CD14-positive monocyte (primary cell): Measurements from ENCODE around the gene SCAMP4. TPM values are rescaled to one million over a fixed set of nuclear protein-coding genes. Genes with fewer than 3 reads are reported as not detected.

Experiments
- DNase-seq, 3 donors: peaks; one replicate each; pipeline ENCODE4 v3.0.0-alpha.2; 2011 to 2022
- H2AFZ ChIP-seq: 2 replicates; pipeline ENCODE4 v1.6.0; 2012; ENCODE audit warnings: mild to moderate bottlenecking, low read depth, low read length, inconsistent platforms; ENCODE audit not compliant: insufficient read depth, poor library complexity, severe bottlenecking
- H3K27ac ChIP-seq, 2 donors: 1 replicate in 1 of 2; 2 replicates in 1 of 2; pipeline ENCODE4 v1.5.1; 2012 to 2013; ENCODE audit warnings: low read length in 2 of 2, control low read depth in 1 of 2, inconsistent platforms in 1 of 2, low read depth in 1 of 2, mild to moderate bottlenecking in 1 of 2
- H3K27me3 ChIP-seq, 2 donors: one replicate each; pipeline versions ENCODE4 v1.6.0 to v1.6.1; 2011 to 2013; ENCODE audit warnings: low read length in 2 of 2; ENCODE audit not compliant: control insufficient read depth in 2 of 2, insufficient read depth in 2 of 2
- H3K36me3 ChIP-seq, 2 donors: replicated peaks in 1 of 2; 1 replicate in 1 of 2; 2 replicates in 1 of 2; pipeline versions ENCODE4 v1.5.1 to v1.6.1; 2012 to 2013; ENCODE audit warnings: low read length in 2 of 2, control low read depth in 1 of 2, inconsistent platforms in 1 of 2, mild to moderate bottlenecking in 1 of 2; ENCODE audit not compliant: insufficient read depth in 2 of 2, control insufficient read depth in 1 of 2
- H3K4me1 ChIP-seq, 2 donors: 1 replicate in 1 of 2; 2 replicates in 1 of 2; pipeline versions ENCODE4 v1.5.1 to v1.6.1; 2012 to 2013; ENCODE audit warnings: low read length in 2 of 2, control low read depth in 1 of 2, inconsistent platforms in 1 of 2, mild to moderate bottlenecking in 1 of 2, moderate library complexity in 1 of 2; ENCODE audit not compliant: insufficient read depth in 2 of 2, control insufficient read depth in 1 of 2
- H3K4me2 ChIP-seq: replicated peaks from 2 replicates; pipeline ENCODE3; 2012; ENCODE audit warnings: low read length, moderate library complexity, mild to moderate bottlenecking; ENCODE audit not compliant: poor library complexity, severe bottlenecking; ENCODE audit errors: extremely low read depth
- H3K4me3 ChIP-seq, 3 experiments: fragments of 200-600 bp in 1 of 3; sonication (generic) in 1 of 3; replicated peaks in 1 of 3; 1 replicate in 2 of 3; 2 replicates in 1 of 3; pipeline ENCODE4 v1.5.1; 2011 to 2013; ENCODE audit warnings: low read length in 3 of 3, mild to moderate bottlenecking in 3 of 3, control low read depth in 2 of 3, low read depth in 2 of 3, inconsistent platforms in 1 of 3, moderate library complexity in 1 of 3
- H3K79me2 ChIP-seq: 2 replicates; pipeline ENCODE4 v1.6.0; 2012; ENCODE audit warnings: mild to moderate bottlenecking, control low read depth, inconsistent platforms, low read length, moderate library complexity; ENCODE audit not compliant: insufficient read depth
- H3K9ac ChIP-seq: 2 replicates; pipeline ENCODE4 v1.6.0; 2017; ENCODE audit warnings: low read length, mild to moderate bottlenecking; ENCODE audit not compliant: insufficient read depth, poor library complexity, severe bottlenecking
- H3K9me3 ChIP-seq, 2 donors: replicated peaks in 1 of 2; 1 replicate in 1 of 2; 2 replicates in 1 of 2; pipeline versions ENCODE4 v1.5.1 to v1.6.1; 2012 to 2013; ENCODE audit warnings: low read length in 2 of 2, control low read depth in 1 of 2; ENCODE audit not compliant: control insufficient read depth in 1 of 2, insufficient read depth in 1 of 2
- H4K20me1 ChIP-seq: 2 replicates; pipeline ENCODE4 v1.6.0; 2012; ENCODE audit warnings: mild to moderate bottlenecking, low read length, control low read depth, moderate library complexity; ENCODE audit not compliant: insufficient read depth
- H3K27ac Mint-ChIP-seq, 7 donors: one replicate each; pipeline ENCODE4 v1.8.0; 2020; ENCODE audit warnings: mild to moderate bottlenecking in 7 of 7, mixed read lengths in 7 of 7, moderate library complexity in 6 of 7, inconsistent platforms in 2 of 7
- H3K27me3 Mint-ChIP-seq, 3 donors: one replicate each; pipeline ENCODE4 v1.8.0; 2021 to 2022; ENCODE audit warnings: low read depth in 3 of 3, mild to moderate bottlenecking in 3 of 3, mixed read lengths in 3 of 3, moderate library complexity in 3 of 3, inconsistent platforms in 1 of 3
- H3K36me3 Mint-ChIP-seq, 2 donors: one replicate each; pipeline ENCODE4 v1.8.0; 2020; ENCODE audit warnings: mixed read lengths in 2 of 2, inconsistent platforms in 1 of 2, mild to moderate bottlenecking in 1 of 2
- H3K4me1 Mint-ChIP-seq: one replicate; pipeline ENCODE4 v1.8.0; 2020; ENCODE audit warnings: mild to moderate bottlenecking, mixed read lengths
- H3K4me3 Mint-ChIP-seq, 2 donors: one replicate each; pipeline ENCODE4 v1.8.0; 2020; ENCODE audit warnings: mild to moderate bottlenecking in 2 of 2, mixed read lengths in 2 of 2, moderate library complexity in 1 of 2
- H3K9me3 Mint-ChIP-seq, 7 donors: one replicate each; pipeline ENCODE4 v1.8.0; 2020 to 2022; ENCODE audit warnings: mixed read lengths in 7 of 7, mild to moderate bottlenecking in 6 of 7, moderate library complexity in 6 of 7, inconsistent platforms in 2 of 7
- WGBS: methylation state at CpG from one replicate; pipeline ENCODE4 v1.1.5; 2013; ENCODE audit warnings: missing lambda C conversion rate; ENCODE audit not compliant: insufficient coverage; 5-methylcytosine and 5-hydroxymethylcytosine counted together
- intact Hi-C, 2 donors: fragments of 100-400 bp; cut with micrococcal nuclease; formaldehyde crosslinking; loops; one replicate each; pipeline versions ENCODE4 v1.15.0 to v1.15.1; 2023
- polyA plus RNA-seq, 3 donors: library from polyadenylated mRNA; depleted of rRNA in 1 of 3; unstranded in 2 of 3; stranded (reverse) in 1 of 3; fragments of 300-500 nt in 2 of 3; fragments of >200 nt in 1 of 3; fragmentation: Illumina TruSeq in 2 of 3; gene quantifications; 1 replicate in 2 of 3; 2 replicates in 1 of 3; pipeline ENCODE4 v1.2.3, GENCODE V29; 2012 to 2021
- TF ChIP-seq, protein P1 (sequence below): fragments of 200-600 bp; IDR thresholded peaks from one replicate; pipeline ENCODE4 v1.8.0; 2022; ENCODE audit warnings: antibody characterized with exemption, mild to moderate bottlenecking

The SCAMP4 gene
- polyA plus RNA-seq, 3 donors, result 11.9 to 39.4 (median 15.4) TPM

DNA sequence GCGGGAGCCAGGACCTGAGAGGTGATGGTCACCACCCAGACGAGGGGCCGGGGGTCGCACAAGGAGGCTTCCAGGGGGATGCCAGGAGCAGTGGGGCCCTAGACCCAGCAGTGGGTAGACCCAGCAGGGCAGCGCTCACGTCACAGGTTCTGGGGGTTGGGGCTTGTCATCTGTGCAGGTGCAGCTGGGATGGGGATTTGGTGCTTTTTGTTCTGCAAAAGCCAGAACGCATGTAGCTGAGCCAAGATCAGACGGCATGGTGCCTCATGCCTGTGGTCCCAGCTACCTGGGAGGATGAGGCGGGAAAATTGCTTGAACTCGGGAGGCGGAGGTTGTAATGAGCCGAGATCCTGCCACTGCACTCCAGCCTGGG lies 50.9 kb downstream of the SCAMP4 start:
- intact Hi-C loops, result no loop called here
- Histone ChIP-seq H3K27ac (no peak overlapping the region), H4K20me1 (peaks cover 99% of the 10 kb centered on the region), H3K27me3 (no peaks in the 10 kb centered on the region), H3K9ac (no peak overlapping the region), H3K4me3 (no peak overlapping the region), H3K79me2 (peaks cover 93% of the 10 kb centered on the region), H3K4me1 (peaks cover 0 to 11% of the 10 kb centered on the region in 2 donors), H3K36me3 (peaks cover 35 to 48% of the 10 kb centered on the region in 2 donors), H2AFZ (no peak overlapping the region), H3K9me3 (no peaks in the 10 kb centered on the region), H3K4me2 (no peak overlapping the region)
- H3K4me3 Mint-ChIP-seq, result no peak overlapping the region
- H3K27ac Mint-ChIP-seq, result no peak overlapping the region
- no peak for DNase-seq
- no peaks in the 10 kb centered on the region for H3K27me3 Mint-ChIP-seq
- TF ChIP-seq, protein P1, sequence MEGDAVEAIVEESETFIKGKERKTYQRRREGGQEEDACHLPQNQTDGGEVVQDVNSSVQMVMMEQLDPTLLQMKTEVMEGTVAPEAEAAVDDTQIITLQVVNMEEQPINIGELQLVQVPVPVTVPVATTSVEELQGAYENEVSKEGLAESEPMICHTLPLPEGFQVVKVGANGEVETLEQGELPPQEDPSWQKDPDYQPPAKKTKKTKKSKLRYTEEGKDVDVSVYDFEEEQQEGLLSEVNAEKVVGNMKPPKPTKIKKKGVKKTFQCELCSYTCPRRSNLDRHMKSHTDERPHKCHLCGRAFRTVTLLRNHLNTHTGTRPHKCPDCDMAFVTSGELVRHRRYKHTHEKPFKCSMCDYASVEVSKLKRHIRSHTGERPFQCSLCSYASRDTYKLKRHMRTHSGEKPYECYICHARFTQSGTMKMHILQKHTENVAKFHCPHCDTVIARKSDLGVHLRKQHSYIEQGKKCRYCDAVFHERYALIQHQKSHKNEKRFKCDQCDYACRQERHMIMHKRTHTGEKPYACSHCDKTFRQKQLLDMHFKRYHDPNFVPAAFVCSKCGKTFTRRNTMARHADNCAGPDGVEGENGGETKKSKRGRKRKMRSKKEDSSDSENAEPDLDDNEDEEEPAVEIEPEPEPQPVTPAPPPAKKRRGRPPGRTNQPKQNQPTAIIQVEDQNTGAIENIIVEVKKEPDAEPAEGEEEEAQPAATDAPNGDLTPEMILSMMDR, result no peak
- peaks cover 4% of the 10 kb centered on the region for H3K4me1 Mint-ChIP-seq
- WGBS, result 97% methylated on average over 11 of the region's 12 CpGs
- peaks cover 14 to 46% of the 10 kb centered on the region in 2 donors for H3K36me3 Mint-ChIP-seq
- H3K9me3 Mint-ChIP-seq, result no peaks in the 10 kb centered on the region

DNA sequence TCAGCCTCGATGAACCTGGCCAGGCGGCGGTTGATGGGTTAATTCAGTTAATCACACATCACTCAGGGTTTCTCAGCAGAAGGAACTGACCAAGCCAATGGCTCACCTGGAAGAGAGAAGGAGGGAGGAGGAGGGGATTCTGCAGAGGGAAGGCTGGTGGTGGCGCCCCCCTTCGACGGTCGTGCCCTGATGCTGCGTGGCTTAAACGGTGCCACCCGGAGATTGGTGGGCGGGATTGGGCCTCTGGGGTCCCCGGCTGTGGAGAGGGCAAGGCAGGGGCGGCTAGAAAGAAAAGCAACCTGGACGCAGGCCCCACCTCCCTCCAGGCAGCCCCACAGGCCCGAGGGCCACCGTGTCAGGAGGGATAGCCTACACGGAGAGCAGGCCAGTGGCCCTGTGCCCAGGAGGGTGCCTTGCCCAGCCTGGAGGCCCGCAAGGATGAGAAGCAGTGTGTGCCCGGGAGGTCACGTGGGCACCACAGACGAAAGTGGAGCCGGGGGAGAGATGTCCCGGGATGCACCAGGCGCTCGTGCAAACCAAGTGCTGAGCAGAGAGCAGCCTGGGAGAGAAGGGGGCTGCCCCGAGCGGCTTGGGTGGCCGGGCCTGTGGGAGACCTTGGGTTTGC lies 51.8 kb downstream of the SCAMP4 start:
- Histone ChIP-seq H3K9ac (no peak overlapping the region), H3K36me3 (peaks cover 37 to 52% of the 10 kb centered on the region in 2 donors), H2AFZ (no peak overlapping the region), H3K27me3 (no peaks in the 10 kb centered on the region), H3K4me2 (no peak overlapping the region), H3K79me2 (peaks cover 93% of the 10 kb centered on the region), H3K4me1 (peaks cover 0 to 2% of the 10 kb centered on the region in 2 donors), H3K4me3 (no peak overlapping the region), H3K9me3 (no peaks in the 10 kb centered on the region), H4K20me1 (peaks cover 99% of the 10 kb centered on the region), H3K27ac (no peak overlapping the region)
- no peak for DNase-seq
- 94% methylated on average over 15 of the region's 28 CpGs for WGBS
- TF ChIP-seq, protein P1, result no peak
- intact Hi-C loops, result no loop called here
- Mint-ChIP-seq H3K27me3 (no peaks in the 10 kb centered on the region), H3K9me3 (no peaks in the 10 kb centered on the region), H3K4me1 (peaks cover 1% of the 10 kb centered on the region), H3K36me3 (peaks cover 15 to 42% of the 10 kb centered on the region in 2 donors), H3K27ac (no peak overlapping the region), H3K4me3 (no peak overlapping the region)
